Caco-2 (cell line): ENCODE measurements around the gene SH3GL1. TPM values are rescaled to one million over a fixed set of nuclear protein-coding genes. Genes with fewer than 3 reads are reported as not detected.

Experiments used
- BruUV-seq: library from RNA; stranded (reverse); fragments of 400-500 nt; replicated peaks from 2 replicates; lab custom pipeline; 2021; lab: Mats Ljungman, UMichigan
- CTCF ChIA-PET: fragments of 300-600 bp; sonication (Branson Sonifier 250); formaldehyde crosslinking; loops from one replicate; lab custom pipeline; 2022; ENCODE audit warnings: antibody characterized with exemption; lab: Charles Lee
- POLR2A ChIA-PET: fragments of 300-600 bp; sonication (Branson Sonifier 250); formaldehyde crosslinking; loops from one replicate; lab custom pipeline; 2022; ENCODE audit warnings: antibody characterized with exemption; lab: Charles Lee
- DNase-seq, 2 experiments: peaks; one replicate each; pipeline versions ENCODE4 v3.0.0 to v3.0.0-alpha.2; 2020 to 2022
- H3K27me3 ChIP-seq: replicated peaks from 2 replicates; pipeline ENCODE4 v1.6.0; 2011; ENCODE audit warnings: low read length; ENCODE audit not compliant: control insufficient read depth, insufficient read depth
- H3K36me3 ChIP-seq: 2 replicates; pipeline ENCODE4 v1.5.1; 2011; ENCODE audit warnings: low read length; ENCODE audit not compliant: control insufficient read depth, insufficient read depth
- H3K4me1 ChIP-seq: fragments of 250-450 bp; sonication (Bioruptor Pico); 2 replicates; pipeline ENCODE4 v1.5.1; 2020; ENCODE audit warnings: mild to moderate bottlenecking
- H3K4me3 ChIP-seq: 2 replicates; pipeline ENCODE4 v1.5.1; 2011; ENCODE audit warnings: low read depth, mild to moderate bottlenecking, control low read depth, low read length
- H3K9me3 ChIP-seq: fragments of 250-450 bp; sonication (Bioruptor Pico); 2 replicates; pipeline ENCODE4 v1.5.1; 2020; ENCODE audit warnings: mild to moderate bottlenecking, moderate library complexity
- H3K27ac Mint-ChIP-seq: one replicate; pipeline ENCODE4 v1.8.0; 2022; ENCODE audit warnings: mixed read lengths; ENCODE audit not compliant: unreplicated experiment
- H3K27me3 Mint-ChIP-seq: one replicate; pipeline ENCODE4 v1.8.0; 2022; ENCODE audit warnings: mixed read lengths; ENCODE audit not compliant: insufficient read depth, unreplicated experiment
- H3K36me3 Mint-ChIP-seq: one replicate; pipeline ENCODE4 v1.8.0; 2022; ENCODE audit warnings: mild to moderate bottlenecking, mixed read lengths; ENCODE audit not compliant: insufficient read depth, unreplicated experiment
- H3K4me1 Mint-ChIP-seq: one replicate; pipeline ENCODE4 v1.8.0; 2022; ENCODE audit warnings: low read depth, mixed read lengths; ENCODE audit not compliant: unreplicated experiment
- H3K4me3 Mint-ChIP-seq: one replicate; pipeline ENCODE4 v1.8.0; 2022; ENCODE audit warnings: mild to moderate bottlenecking, moderate library complexity, mixed read lengths; ENCODE audit not compliant: unreplicated experiment
- H3K9me3 Mint-ChIP-seq: one replicate; pipeline ENCODE4 v1.8.0; 2022; ENCODE audit warnings: mixed read lengths; ENCODE audit not compliant: unreplicated experiment
- intact Hi-C: fragments of 100-400 bp; cut with micrococcal nuclease; formaldehyde crosslinking; loops from one replicate; pipeline ENCODE4 v1.10.0; 2022; ENCODE audit not compliant: unreplicated experiment
- total RNA-seq: library from RNA; stranded (reverse); gene quantifications from 2 replicates; pipeline ENCODE4 v1.2.3, GENCODE V29; 2022
- TF ChIP-seq, protein P1 (sequence below), 2 experiments: fragments of 200-600 bp in 1 of 2; IDR thresholded peaks; 1 replicate in 1 of 2; 2 replicates in 1 of 2; pipeline versions ENCODE4 v1.5.1 to v1.8.0; 2011 to 2022; ENCODE audit warnings: antibody characterized with exemption in 1 of 2, control low read depth in 1 of 2, inconsistent platforms in 1 of 2, low read depth in 1 of 2, low read length in 1 of 2, mild to moderate bottlenecking in 1 of 2, moderate library complexity in 1 of 2; ENCODE audit not compliant: insufficient read depth in 1 of 2, severe bottlenecking in 1 of 2, unreplicated experiment in 1 of 2

The SH3GL1 gene
- total RNA-seq, 1 experiment from 2014 or later = 91.3 TPM

DNA sequence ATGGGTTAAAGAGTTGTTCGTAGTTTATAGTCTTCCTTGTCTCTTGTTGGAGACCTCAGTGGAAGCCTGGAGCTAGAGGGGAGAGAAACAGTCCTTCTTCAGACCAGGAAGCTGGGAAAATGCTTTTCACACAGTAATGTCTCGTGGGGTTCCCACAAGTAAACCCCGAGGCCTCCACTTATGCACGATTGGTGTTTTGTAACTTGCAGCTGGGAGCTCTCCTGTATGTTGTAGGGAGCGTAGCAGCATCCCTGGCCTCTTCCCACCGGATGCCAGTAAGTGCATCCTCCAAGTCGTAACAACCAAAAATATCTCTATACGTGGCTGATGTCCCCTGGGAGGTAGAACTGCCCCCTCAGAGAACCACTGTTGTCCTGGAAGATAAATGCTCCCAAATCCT lies 5.6 kb upstream of the SH3GL1 start:
- H3K4me3 Mint-ChIP-seq = no peak overlapping the region
- ChIA-PET POLR2A (no interaction called here), CTCF (no interaction called here)
- Histone ChIP-seq H3K4me1 (peaks cover 3% of the 10 kb centered on the region), H3K4me3 (no peak overlapping the region), H3K27me3 (no peaks in the 10 kb centered on the region), H3K36me3 (no peaks in the 10 kb centered on the region), H3K9me3 (no peaks in the 10 kb centered on the region)
- no peaks in the 10 kb centered on the region for H3K27me3 Mint-ChIP-seq
- H3K27ac Mint-ChIP-seq = no peak overlapping the region
- intact Hi-C loops = no loop called here
- H3K36me3 Mint-ChIP-seq = peaks cover 59% of the 10 kb centered on the region
- DNase-seq = no peak
- H3K9me3 Mint-ChIP-seq = no peaks in the 10 kb centered on the region
- BruUV-seq = no TSS peak
- H3K4me1 Mint-ChIP-seq = peaks cover 12% of the 10 kb centered on the region
- TF ChIP-seq, protein P1, sequence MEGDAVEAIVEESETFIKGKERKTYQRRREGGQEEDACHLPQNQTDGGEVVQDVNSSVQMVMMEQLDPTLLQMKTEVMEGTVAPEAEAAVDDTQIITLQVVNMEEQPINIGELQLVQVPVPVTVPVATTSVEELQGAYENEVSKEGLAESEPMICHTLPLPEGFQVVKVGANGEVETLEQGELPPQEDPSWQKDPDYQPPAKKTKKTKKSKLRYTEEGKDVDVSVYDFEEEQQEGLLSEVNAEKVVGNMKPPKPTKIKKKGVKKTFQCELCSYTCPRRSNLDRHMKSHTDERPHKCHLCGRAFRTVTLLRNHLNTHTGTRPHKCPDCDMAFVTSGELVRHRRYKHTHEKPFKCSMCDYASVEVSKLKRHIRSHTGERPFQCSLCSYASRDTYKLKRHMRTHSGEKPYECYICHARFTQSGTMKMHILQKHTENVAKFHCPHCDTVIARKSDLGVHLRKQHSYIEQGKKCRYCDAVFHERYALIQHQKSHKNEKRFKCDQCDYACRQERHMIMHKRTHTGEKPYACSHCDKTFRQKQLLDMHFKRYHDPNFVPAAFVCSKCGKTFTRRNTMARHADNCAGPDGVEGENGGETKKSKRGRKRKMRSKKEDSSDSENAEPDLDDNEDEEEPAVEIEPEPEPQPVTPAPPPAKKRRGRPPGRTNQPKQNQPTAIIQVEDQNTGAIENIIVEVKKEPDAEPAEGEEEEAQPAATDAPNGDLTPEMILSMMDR (IDR thresholded peaks at IDR 0.05; ENCODE audit: insufficient read depth in 1 of 2, low read depth in 1 of 2, low read length in 1 of 2, severe bottlenecking in 1 of 2, unreplicated experiment in 1 of 2) = no peak

DNA sequence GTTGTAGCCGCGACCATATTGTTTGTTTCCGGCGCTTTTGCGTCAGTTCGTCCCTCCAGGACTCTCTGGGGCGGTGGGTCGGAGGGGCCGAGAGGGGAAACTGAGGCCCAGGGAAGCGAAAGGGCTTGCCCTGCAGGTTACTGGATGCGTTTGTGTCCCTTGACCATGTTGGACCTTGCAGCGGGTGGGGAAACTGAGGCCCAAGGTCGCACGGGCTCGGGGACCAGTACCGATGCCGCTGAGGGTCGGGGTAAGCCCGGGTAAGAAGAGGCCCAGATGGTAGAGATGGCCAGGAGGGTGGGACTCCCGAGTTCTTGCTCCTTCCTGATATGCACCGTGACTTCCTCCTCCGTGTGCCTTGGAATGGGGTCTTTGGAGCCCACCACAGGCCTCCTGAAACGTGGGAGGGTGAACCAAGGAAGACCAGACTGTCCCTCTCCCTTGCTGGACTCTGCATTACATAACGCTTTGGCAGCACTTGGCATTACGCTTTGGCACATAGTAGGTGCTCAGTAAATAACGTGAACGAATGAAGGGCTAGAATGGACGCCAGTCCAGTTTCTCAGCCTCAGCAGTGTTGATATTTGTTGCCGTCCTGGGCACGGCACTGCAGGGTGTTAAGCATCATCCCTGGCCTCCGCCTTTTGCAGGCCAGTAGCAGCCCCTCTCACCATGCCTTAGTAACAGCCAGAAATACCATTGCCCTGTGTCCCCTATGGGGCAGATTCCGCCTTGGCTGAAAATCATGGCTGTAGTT lies 2.8 kb upstream of the SH3GL1 start:
- H3K4me1 ChIP-seq = peaks cover 12% of the 10 kb centered on the region
- H3K27me3 Mint-ChIP-seq = no peaks in the 10 kb centered on the region
- no TSS peak for BruUV-seq
- H3K9me3 ChIP-seq = no peaks in the 10 kb centered on the region
- peaks cover 47% of the 10 kb centered on the region for H3K36me3 Mint-ChIP-seq
- H3K27ac Mint-ChIP-seq = peak overlapping the region; percentile 73
- POLR2A ChIA-PET = interaction anchor here (1.4 kb wide), 1 partner anchor 28 kb away, joined by 27 read pairs; no protein-coding TSS in a partner anchor
- TF ChIP-seq, protein P1 (IDR thresholded peaks at IDR 0.05; ENCODE audit: insufficient read depth in 1 of 2, low read depth in 1 of 2, low read length in 1 of 2, severe bottlenecking in 1 of 2, unreplicated experiment in 1 of 2) = no peak
- CTCF ChIA-PET = interaction anchor here (0.9 to 1.7 kb wide), 3 partner anchors 12 to 156 kb away, joined by 3 to 10 read pairs (median 4); partner anchors contain the start of gene YJU2
- no peaks in the 10 kb centered on the region for H3K9me3 Mint-ChIP-seq
- no peak for DNase-seq
- H3K27me3 ChIP-seq = no peaks in the 10 kb centered on the region
- H3K4me3 ChIP-seq = peak overlapping the region; percentile 98
- peaks cover 14% of the 10 kb centered on the region for H3K4me1 Mint-ChIP-seq
- peak overlapping the region; percentile 75 for H3K4me3 Mint-ChIP-seq
- intact Hi-C loops = loop anchor here (5.0 kb wide), 1 partner anchor 41 kb away; no protein-coding TSS in a partner anchor
- no peaks in the 10 kb centered on the region; the same call in 1 of the 2 replicates for H3K36me3 ChIP-seq

DNA sequence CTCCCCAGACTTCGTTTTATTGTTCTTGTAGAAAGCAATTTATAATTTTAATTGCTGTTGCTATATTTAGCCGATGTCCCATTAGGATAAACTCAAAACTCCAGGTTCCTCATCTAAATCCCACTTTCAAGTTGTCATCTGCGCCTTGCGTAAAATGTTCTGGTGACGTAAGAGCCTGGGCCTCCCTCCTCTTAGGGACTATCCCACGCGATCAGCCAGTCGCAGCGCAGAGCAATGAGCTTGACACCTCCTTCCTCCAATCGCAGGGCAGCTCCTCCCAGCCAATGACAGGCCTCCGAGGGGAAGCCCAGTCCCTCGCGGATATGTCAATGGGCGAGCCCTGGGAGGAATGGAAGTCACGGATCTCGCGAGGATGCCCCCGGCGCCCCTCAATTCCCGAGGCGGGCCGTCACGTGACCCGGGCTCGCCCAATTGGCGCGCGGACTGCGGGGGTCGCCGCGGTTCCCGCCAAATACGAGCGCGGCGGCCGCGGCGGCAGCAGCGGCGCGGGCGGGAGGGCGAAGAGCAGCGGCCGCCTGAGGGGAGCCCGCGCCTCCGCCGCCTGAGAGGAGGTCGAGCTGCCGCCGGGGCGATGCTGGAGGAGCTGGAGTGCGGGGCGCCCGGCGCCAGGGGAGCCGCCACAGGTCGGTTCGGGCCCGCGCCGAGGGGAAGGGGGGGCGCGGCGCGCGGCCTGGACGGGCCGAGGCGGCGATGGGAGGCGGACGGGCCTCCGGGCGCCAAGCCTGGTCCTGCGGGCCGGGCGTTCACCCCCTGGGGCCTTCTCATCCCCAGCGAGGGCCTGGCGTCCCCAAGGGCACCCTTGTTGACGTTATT lies 2.0 kb upstream of the SH3GL1 start, which contains the start of gene CHAF1A:
TSS of gene CHAF1A (plus strand) at position 470 of the 834 bp plus-strand sequence. CDS start at position 593, 123 bp downstream.
- no peaks in the 10 kb centered on the region for H3K27me3 ChIP-seq
- POLR2A ChIA-PET = interaction anchor here (0.5 to 1.4 kb wide), 10 partner anchors 9 to 431 kb away, joined by 3 to 27 read pairs (median 4); partner anchors contain the start of genes DAPK3 and YJU2
- CTCF ChIA-PET = interaction anchor here (0.5 to 1.7 kb wide), 12 partner anchors 13 to 568 kb away, joined by 3 to 18 read pairs (median 4); partner anchors contain the start of gene YJU2
- H3K36me3 ChIP-seq = no peaks in the 10 kb centered on the region; the same call in 1 of the 2 replicates
- Mint-ChIP-seq H3K36me3 (peaks cover 42% of the 10 kb centered on the region), H3K27ac (peak within 1 kb of the TSS; percentile 73), H3K4me1 (peaks cover 14% of the 10 kb centered on the region), H3K4me3 (peak within 1 kb of the TSS; percentile 75), H3K9me3 (no peaks in the 10 kb centered on the region), H3K27me3 (no peaks in the 10 kb centered on the region)
- peaks cover 12% of the 10 kb centered on the region for H3K4me1 ChIP-seq
- intact Hi-C loops = loop anchor here (5.0 kb wide), 1 partner anchor 40 kb away; no protein-coding TSS in a partner anchor
- TF ChIP-seq, protein P1 (IDR thresholded peaks at IDR 0.05; ENCODE audit: insufficient read depth in 1 of 2, low read depth in 1 of 2, low read length in 1 of 2, severe bottlenecking in 1 of 2, unreplicated experiment in 1 of 2) = no peak
- DNase-seq = peak; percentile 99 to 100
- peak within 1 kb of the TSS; percentile 98 for H3K4me3 ChIP-seq
- H3K9me3 ChIP-seq = no peaks in the 10 kb centered on the region
- no TSS peak for BruUV-seq
